ENCODE measurements around the gene CYP2U1.
"Not testable (repeated sequence)": the region's sequence is repeated elsewhere in the genome, so short reads cannot be mapped to it uniquely, and the experiment has no call there.

The CYP2U1 gene

DNA sequence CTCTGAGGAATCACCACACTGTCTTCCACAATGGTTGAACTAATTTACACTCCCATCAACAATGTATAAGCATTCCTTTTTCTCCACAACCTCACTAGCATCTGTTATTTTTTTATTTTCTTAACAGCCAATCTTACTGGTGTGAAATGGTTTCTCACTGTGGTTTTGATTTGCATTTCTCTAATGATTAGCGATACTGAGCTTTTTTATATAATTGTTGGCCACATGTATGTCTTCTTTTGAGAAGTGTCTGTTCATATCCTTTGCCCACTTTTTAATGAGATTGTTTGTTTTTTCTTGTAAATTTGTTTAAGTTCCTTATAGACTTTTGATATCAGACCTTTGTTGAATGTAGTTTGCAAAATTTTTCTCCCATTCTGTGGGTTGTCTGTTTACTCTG, 36.6 kb downstream of the CYP2U1 start:
- not testable (repeated sequence) for H3K36me3 ChIP-seq (ENCODE audit: control insufficient read depth, insufficient read depth, low read length); H3K4me3 ChIP-seq (ENCODE audit: low read depth, low read length); H3K27me3 ChIP-seq (ENCODE audit: control insufficient read depth, insufficient read depth, low read length); H3K9ac ChIP-seq (ENCODE audit: low read depth, low read length); H3K4me1 ChIP-seq (ENCODE audit: control insufficient read depth, insufficient read depth, low read length); H3K9me3 ChIP-seq (ENCODE audit: control insufficient read depth, insufficient read depth, low read length)

DNA sequence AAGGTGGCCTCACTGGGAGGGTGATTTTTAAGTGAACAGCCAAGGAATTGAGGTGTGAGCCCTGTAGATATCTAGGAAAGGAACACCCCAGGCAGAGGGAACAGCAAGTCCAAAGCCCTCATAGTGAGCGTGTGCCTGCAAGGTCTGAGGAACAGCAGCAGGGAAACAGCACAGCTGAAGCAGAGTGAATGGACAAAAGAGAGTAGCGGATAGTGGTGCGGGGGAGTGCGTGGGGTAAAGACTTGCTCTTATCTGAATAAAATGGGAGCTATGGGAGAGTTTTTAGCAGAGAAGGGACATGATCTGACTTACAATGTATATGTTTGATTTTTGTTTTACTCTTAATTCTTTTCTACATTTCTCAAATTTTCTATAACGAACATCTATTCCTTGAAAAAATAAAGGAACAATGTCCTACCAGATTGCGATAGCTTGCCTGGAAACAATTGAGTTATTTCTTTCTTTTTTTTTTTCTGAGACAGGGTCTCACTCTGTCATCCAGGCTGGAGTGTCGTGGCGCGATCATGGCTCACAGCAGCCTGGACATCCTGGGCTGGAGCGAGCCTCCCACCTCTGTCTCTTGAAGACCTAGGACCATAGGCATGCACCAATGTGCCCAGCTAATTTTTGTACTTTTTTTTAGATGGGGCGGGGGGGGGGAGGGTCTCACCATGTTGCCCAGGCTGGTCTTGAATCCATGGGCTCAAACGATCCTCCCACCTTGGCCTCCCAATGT, 38.9 kb downstream of the CYP2U1 start:
- no peaks in the 10 kb centered on the region for H3K36me3 ChIP-seq (ENCODE audit: control insufficient read depth, insufficient read depth, low read length)
- no peaks in the 10 kb centered on the region for H3K27me3 ChIP-seq (ENCODE audit: control insufficient read depth, insufficient read depth, low read length)
- no peak overlapping the region for H3K9ac ChIP-seq (ENCODE audit: low read depth, low read length)
- no peaks in the 10 kb centered on the region for H3K4me1 ChIP-seq (ENCODE audit: control insufficient read depth, insufficient read depth, low read length)
- H3K9me3 ChIP-seq (ENCODE audit: control insufficient read depth, insufficient read depth, low read length) = no peaks in the 10 kb centered on the region
- H3K4me3 ChIP-seq (ENCODE audit: low read depth, low read length) = no peak overlapping the region

DNA sequence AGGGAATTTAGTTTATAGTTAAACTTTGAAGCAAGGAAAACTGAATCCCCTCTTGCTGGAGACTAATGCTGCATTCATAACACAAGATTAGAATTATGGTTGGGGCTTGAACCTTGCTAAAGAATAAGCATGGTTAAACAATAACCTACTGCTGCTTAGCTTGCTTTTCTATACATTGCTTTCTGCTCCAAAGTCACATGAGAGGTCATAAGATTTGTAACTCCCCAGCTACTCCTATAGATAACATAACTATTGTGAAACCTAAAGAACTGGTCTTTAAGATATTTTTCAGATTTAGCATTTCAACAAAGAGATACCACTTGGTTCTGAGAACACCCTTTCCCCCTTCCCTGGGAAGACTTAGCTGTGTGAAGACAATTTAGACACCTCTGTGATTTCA, 41.3 kb downstream of the CYP2U1 start:
- Histone ChIP-seq H3K4me3 (ENCODE audit: low read depth, low read length) (no peak overlapping the region), H3K36me3 (ENCODE audit: control insufficient read depth, insufficient read depth, low read length) (no peaks in the 10 kb centered on the region), H3K9me3 (ENCODE audit: control insufficient read depth, insufficient read depth, low read length) (no peaks in the 10 kb centered on the region), H3K27me3 (ENCODE audit: control insufficient read depth, insufficient read depth, low read length) (no peaks in the 10 kb centered on the region), H3K9ac (ENCODE audit: low read depth, low read length) (no peak overlapping the region), H3K4me1 (ENCODE audit: control insufficient read depth, insufficient read depth, low read length) (no peaks in the 10 kb centered on the region)

DNA sequence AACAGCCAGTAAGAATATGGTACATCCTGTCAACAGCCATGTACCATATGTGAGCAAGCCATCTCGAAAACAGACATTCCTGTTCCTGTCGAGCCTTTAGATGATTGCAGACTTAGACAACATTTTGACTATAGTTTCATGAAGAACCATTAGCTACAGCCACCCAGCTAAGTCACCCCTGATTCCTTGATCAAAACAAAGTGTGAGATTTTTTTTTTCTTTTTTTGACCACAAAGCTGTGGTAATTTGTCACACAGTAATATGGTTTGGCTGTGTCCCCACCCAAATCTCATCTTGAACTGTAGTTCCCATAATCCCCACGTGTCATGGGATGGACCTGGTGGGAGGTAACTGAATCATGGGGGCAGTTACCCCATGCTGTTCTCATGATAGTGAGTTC, 43.2 kb downstream of the CYP2U1 start:
- no peaks in the 10 kb centered on the region for H3K4me1 ChIP-seq (ENCODE audit: control insufficient read depth, insufficient read depth, low read length)
- H3K4me3 ChIP-seq (ENCODE audit: low read depth, low read length) = no peak overlapping the region
- no peaks in the 10 kb centered on the region for H3K36me3 ChIP-seq (ENCODE audit: control insufficient read depth, insufficient read depth, low read length)
- no peak overlapping the region for H3K9ac ChIP-seq (ENCODE audit: low read depth, low read length)
- no peaks in the 10 kb centered on the region for H3K27me3 ChIP-seq (ENCODE audit: control insufficient read depth, insufficient read depth, low read length)
- H3K9me3 ChIP-seq (ENCODE audit: control insufficient read depth, insufficient read depth, low read length) = no peaks in the 10 kb centered on the region

DNA sequence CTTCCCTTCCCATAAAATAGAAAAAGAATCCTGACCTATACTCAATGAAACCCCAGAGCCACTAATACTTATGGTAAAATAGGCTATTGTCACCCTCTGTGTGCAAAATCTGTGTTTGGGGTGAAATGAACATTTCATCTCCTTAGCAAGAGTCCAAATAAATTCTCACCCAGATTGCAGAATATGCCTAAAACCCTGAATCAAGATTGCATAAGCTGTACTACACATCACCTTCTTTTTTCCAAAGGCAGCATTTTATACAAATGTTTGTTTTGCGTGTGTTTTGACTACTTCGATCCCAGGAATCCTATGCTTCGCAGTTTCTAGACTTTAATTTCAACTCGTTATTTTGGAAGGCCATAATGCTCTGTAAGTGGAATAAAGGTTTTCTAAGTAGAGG, 46.1 kb downstream of the CYP2U1 start:
- H3K4me1 ChIP-seq (ENCODE audit: control insufficient read depth, insufficient read depth, low read length) = no peaks in the 10 kb centered on the region
- H3K9me3 ChIP-seq (ENCODE audit: control insufficient read depth, insufficient read depth, low read length) = no peaks in the 10 kb centered on the region
- H3K9ac ChIP-seq (ENCODE audit: low read depth, low read length) = no peak overlapping the region
- H3K27me3 ChIP-seq (ENCODE audit: control insufficient read depth, insufficient read depth, low read length) = no peaks in the 10 kb centered on the region
- H3K4me3 ChIP-seq (ENCODE audit: low read depth, low read length) = no peak overlapping the region
- no peaks in the 10 kb centered on the region for H3K36me3 ChIP-seq (ENCODE audit: control insufficient read depth, insufficient read depth, low read length)

DNA sequence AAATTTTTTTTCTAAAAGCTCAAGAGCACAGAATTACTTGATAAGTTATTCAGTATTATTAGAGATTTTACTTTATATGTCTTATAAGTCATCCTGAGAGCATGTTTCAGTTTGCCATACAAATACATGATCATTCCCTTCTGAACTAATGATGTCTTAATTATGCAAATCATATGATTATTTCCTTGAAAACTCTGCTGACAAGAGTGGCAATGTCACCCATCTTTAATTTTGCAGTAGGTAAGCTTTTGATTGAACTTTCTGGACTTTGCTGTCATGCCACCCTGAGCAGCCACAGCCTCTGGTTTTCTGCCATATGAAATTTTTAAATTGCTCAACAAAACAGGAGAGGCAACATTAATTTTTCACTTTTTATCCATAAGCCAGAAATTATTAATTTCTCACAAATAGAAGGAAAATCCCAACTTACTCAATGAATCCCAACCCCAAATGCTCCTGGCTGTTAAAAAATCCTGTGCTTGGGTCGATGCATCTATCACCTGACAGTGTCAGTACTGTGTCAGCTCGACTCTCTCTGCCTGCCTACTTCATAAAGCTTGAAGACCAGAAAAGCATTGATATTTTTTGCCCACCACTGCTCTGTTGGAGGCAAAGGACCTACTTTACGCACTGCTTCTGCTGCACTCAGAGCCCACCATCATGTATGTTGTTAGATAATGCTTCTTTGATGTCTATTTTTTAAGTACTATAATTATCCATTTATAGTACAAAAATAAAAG, 46.8 kb downstream of the CYP2U1 start:
- no peaks in the 10 kb centered on the region for H3K4me1 ChIP-seq (ENCODE audit: control insufficient read depth, insufficient read depth, low read length)
- no peaks in the 10 kb centered on the region for H3K36me3 ChIP-seq (ENCODE audit: control insufficient read depth, insufficient read depth, low read length)
- no peaks in the 10 kb centered on the region for H3K27me3 ChIP-seq (ENCODE audit: control insufficient read depth, insufficient read depth, low read length)
- H3K9me3 ChIP-seq (ENCODE audit: control insufficient read depth, insufficient read depth, low read length) = no peaks in the 10 kb centered on the region
- H3K9ac ChIP-seq (ENCODE audit: low read depth, low read length) = no peak overlapping the region
- H3K4me3 ChIP-seq (ENCODE audit: low read depth, low read length) = no peak overlapping the region

DNA sequence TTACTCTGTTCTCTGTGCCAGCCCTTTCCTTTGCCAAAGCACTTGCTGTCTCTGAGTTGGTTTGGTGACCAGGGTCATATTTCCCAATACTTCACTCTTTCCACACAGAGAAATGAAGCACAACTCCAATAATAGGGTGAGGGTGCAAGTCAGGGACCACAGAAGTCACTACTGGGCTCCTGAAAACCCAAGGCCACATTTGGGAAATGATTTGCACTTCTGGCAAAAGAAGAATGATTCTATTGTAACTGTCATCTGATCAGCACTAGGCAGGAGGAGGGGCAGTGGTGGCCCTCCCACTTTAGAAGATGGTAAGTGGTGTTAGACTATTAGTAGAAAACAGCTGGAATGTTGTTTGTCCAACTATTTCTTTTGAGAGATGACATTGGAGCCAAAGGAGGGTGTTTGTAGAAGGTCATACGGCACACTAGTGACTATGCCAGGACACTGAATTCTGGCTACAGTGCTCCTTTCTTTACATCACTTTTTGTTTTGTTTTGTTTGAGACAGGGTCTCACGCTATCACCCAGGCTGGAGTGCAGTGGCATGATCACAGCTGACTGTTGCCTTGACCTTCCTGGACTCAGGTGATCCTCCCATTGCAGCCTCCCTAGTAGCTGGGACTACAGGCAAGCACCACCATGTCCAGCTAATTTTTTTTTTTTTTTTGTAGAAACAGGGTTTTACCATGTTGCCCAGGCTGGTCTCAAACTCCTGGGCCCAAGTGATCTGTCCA, 47.5 kb downstream of the CYP2U1 start:
- no peaks in the 10 kb centered on the region for H3K4me1 ChIP-seq (ENCODE audit: control insufficient read depth, insufficient read depth, low read length)
- no peaks in the 10 kb centered on the region for H3K36me3 ChIP-seq (ENCODE audit: control insufficient read depth, insufficient read depth, low read length)
- H3K27me3 ChIP-seq (ENCODE audit: control insufficient read depth, insufficient read depth, low read length) = no peaks in the 10 kb centered on the region
- no peak overlapping the region for H3K4me3 ChIP-seq (ENCODE audit: low read depth, low read length)
- H3K9me3 ChIP-seq (ENCODE audit: control insufficient read depth, insufficient read depth, low read length) = no peaks in the 10 kb centered on the region
- H3K9ac ChIP-seq (ENCODE audit: low read depth, low read length) = no peak overlapping the region

DNA sequence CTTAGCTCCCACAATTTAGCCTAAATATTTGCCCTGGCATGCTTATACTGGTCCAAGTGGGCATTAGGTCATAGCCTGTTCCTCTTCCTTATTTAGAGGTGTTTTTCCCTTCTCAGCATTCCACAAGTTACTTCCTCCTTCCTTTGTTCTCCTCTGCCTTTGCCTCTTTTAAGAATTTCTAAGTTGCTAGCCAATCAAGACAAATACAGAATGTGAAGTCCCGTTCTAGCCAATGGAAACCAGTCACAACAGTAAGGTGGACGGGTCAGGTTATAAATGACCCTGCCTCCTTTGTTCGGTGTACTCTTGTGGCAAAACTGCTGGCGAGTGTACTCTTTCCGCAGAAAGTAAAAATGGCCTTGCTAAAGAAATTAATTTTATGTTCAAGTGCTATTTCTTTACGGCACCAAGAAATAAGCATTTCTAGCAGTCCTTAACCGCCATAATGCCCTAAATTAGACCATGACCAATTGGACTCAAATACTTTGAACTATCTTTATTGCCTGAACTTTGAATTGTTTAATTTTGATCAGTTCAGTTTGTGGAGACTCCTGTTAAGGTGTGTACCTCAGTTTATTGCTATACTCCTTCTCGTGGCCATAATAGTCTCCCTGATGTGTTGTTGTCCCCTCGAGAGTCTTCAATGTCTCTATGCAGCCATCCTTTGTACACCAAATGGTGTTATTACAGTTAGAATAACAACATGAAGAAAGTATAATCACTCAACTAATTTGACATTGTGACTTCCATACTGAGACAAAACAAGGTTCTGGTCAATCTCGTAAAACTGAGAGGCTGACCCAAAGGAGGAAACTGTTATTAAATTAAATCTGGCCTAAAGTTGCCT, 56.8 kb downstream of the CYP2U1 start:
- H3K27me3 ChIP-seq (ENCODE audit: control insufficient read depth, insufficient read depth, low read length) = peaks cover 8% of the 10 kb centered on the region
- no peak overlapping the region for H3K4me3 ChIP-seq (ENCODE audit: low read depth, low read length)
- no peaks in the 10 kb centered on the region for H3K36me3 ChIP-seq (ENCODE audit: control insufficient read depth, insufficient read depth, low read length)
- no peak overlapping the region for H3K9ac ChIP-seq (ENCODE audit: low read depth, low read length)
- H3K9me3 ChIP-seq (ENCODE audit: control insufficient read depth, insufficient read depth, low read length) = no peaks in the 10 kb centered on the region
- peaks cover 6% of the 10 kb centered on the region for H3K4me1 ChIP-seq (ENCODE audit: control insufficient read depth, insufficient read depth, low read length)

DNA sequence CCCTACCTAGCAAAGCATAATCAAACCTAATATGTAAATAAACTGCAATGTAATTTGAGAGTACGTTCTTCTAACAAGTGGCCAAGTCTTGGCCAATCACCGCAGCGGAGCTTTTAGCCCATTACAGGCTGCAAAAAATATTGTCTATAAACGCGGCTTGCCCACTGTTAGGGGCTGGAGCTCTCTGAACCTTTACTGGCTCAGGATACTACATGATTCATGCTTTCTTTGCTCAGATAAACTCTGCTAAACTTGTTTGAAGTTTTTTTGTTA, 57.4 kb downstream of the CYP2U1 start:
- H3K27me3 ChIP-seq (ENCODE audit: control insufficient read depth, insufficient read depth, low read length) = peaks cover 8% of the 10 kb centered on the region
- no peak overlapping the region for H3K4me3 ChIP-seq (ENCODE audit: low read depth, low read length)
- peaks cover 7% of the 10 kb centered on the region for H3K4me1 ChIP-seq (ENCODE audit: control insufficient read depth, insufficient read depth, low read length)
- no peaks in the 10 kb centered on the region for H3K36me3 ChIP-seq (ENCODE audit: control insufficient read depth, insufficient read depth, low read length)
- no peak overlapping the region for H3K9ac ChIP-seq (ENCODE audit: low read depth, low read length)
- no peaks in the 10 kb centered on the region for H3K9me3 ChIP-seq (ENCODE audit: control insufficient read depth, insufficient read depth, low read length)

DNA sequence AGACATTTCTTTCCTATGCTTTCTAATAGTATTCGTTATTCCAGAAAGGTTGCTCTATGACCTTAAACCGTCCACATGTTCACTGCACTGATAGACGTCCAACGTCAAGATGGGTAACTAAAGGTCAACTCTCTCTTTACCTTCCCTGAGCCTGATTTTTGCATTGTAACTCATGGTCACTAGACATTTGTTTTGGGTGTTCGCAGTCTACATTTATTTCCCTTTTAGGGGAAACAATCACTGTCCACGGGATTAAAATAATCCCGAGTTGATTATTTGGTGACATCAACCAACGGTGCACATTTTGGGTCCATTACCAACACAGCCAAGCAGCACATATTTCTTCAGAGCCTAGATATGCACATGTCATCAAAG, 57.8 kb downstream of the CYP2U1 start:
- H3K9ac ChIP-seq (ENCODE audit: low read depth, low read length) = no peak overlapping the region
- peak overlapping the region; percentile 80 for H3K4me3 ChIP-seq (ENCODE audit: low read depth, low read length)
- peaks cover 8% of the 10 kb centered on the region for H3K27me3 ChIP-seq (ENCODE audit: control insufficient read depth, insufficient read depth, low read length)
- H3K36me3 ChIP-seq (ENCODE audit: control insufficient read depth, insufficient read depth, low read length) = no peaks in the 10 kb centered on the region
- H3K4me1 ChIP-seq (ENCODE audit: control insufficient read depth, insufficient read depth, low read length) = peaks cover 11% of the 10 kb centered on the region
- no peaks in the 10 kb centered on the region for H3K9me3 ChIP-seq (ENCODE audit: control insufficient read depth, insufficient read depth, low read length)

DNA sequence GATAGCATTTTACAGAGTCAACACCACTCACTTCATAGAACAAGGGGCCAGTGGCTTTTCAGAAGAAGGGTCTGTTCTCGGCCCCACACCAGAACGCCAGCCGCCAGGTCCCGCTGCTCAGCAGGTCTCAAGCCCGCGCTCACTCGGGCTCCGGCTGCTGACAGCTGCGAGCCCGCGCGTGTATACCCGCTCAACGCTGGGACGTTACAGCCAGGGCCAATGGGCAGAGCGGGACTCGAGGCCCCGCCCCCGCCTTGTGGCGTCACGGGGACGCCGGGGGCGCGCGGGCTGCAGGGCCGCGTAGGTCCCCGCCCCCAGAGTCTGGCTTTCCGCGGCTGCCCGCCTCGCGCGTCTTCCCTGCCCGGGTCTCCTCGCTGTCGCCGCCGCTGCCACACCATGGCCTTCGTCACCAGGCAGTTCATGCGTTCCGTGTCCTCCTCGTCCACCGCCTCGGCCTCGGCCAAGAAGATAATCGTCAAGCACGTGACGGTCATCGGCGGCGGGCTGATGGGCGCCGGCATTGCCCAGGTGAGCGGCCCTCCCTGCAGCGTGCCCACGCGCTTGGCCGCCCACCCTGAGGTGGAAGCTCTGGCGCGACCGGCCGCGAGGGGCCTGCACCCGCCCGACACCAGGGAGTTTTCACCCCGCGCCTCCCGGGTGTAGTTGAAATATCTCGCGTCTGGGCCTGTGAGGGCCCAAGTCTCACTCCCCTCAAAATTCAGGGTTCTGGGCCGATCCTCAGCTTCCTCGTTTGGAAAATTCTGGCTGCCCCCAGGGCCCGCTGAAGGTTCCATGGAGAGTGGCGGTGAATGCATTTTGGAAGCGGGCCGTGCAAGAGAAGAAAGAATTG, 58.4 kb downstream of the CYP2U1 start, which contains the start of gene HADH:
HADH (plus strand) TSS at position 353 of the 850 bp plus-strand sequence; CDS start at position 397, 44 bp downstream.
- Histone ChIP-seq H3K36me3 (ENCODE audit: control insufficient read depth, insufficient read depth, low read length) (no peaks in the 10 kb centered on the region), H3K4me3 (ENCODE audit: low read depth, low read length) (peak within 1 kb of the TSS; percentile 80), H3K4me1 (ENCODE audit: control insufficient read depth, insufficient read depth, low read length) (peaks cover 13% of the 10 kb centered on the region), H3K9me3 (ENCODE audit: control insufficient read depth, insufficient read depth, low read length) (no peaks in the 10 kb centered on the region), H3K27me3 (ENCODE audit: control insufficient read depth, insufficient read depth, low read length) (peaks cover 8% of the 10 kb centered on the region), H3K9ac (ENCODE audit: low read depth, low read length) (peak within 1 kb of the TSS; percentile 74)

Measured in iPS-15b (cell line).